Fibroblast of villous mesenchyme (primary cell): ENCODE measurements around the gene GABRD. TPM values are rescaled to one million over a fixed set of nuclear protein-coding genes. Genes with fewer than 3 reads are reported as not detected.

Experiments used
- DNase-seq: peaks from one replicate; pipeline ENCODE4 v3.0.0-alpha.2; 2010; ENCODE audit warnings: low read depth
- H3K4me3 ChIP-seq: 2 replicates; pipeline ENCODE4 v1.5.1; 2011; ENCODE audit warnings: low read depth, mild to moderate bottlenecking, low read length
- CTCF ChIP-seq: IDR thresholded peaks from 2 replicates; pipeline ENCODE4 v1.5.1; 2012; ENCODE audit warnings: low read depth, mild to moderate bottlenecking, low read length; ENCODE audit not compliant: insufficient read depth
- total RNA-seq: library from RNA; depleted of rRNA; stranded (reverse); fragments of >200 nt; gene quantifications from 2 replicates; pipeline ENCODE4 v1.2.3, GENCODE V29; 2012

GABRD gene
- total RNA-seq = not detected in 2 replicates

GRCh38 chr1:2019172-2019543, at the start of gene GABRD:
Gene GABRD (plus strand): TSS chr1:2019345. CDS start chr1:2019424, 79 bp downstream.
- no peak for TF ChIP-seq CTCF
- no peak for DNase-seq
- H3K4me3 ChIP-seq = no peak within 1 kb of the TSS

- no peak overlapping the region for H3K4me3 ChIP-seq
- no peak for DNase-seq
- no peak for TF ChIP-seq CTCF
Measured at GRCh38 chr1:1969505-1969900, 49.6 kb upstream of the GABRD start.

- no peak for TF ChIP-seq CTCF
- DNase-seq = no peak
- H3K4me3 ChIP-seq = no peak overlapping the region
Measured at GRCh38 chr1:1969953-1970716, 49.0 kb upstream of the GABRD start.

- DNase-seq = no peak
- no peak overlapping the region for H3K4me3 ChIP-seq
- no peak for TF ChIP-seq CTCF
Measured at GRCh38 chr1:1971017-1971416, 48.1 kb upstream of the GABRD start.

- H3K4me3 ChIP-seq = no peak overlapping the region
- no peak for TF ChIP-seq CTCF
- DNase-seq = no peak
Measured at GRCh38 chr1:1971688-1972087, 47.5 kb upstream of the GABRD start.

- TF ChIP-seq CTCF = no peak
- no peak overlapping the region for H3K4me3 ChIP-seq
- DNase-seq = no peak
Measured at GRCh38 chr1:1972976-1973715, 46.0 kb upstream of the GABRD start.
